ENCODE measurements around the gene NUP93.
"Not testable (repeated sequence)": the region's sequence is repeated elsewhere in the genome, so short reads cannot be mapped to it uniquely, and the experiment has no call there.

DNA sequence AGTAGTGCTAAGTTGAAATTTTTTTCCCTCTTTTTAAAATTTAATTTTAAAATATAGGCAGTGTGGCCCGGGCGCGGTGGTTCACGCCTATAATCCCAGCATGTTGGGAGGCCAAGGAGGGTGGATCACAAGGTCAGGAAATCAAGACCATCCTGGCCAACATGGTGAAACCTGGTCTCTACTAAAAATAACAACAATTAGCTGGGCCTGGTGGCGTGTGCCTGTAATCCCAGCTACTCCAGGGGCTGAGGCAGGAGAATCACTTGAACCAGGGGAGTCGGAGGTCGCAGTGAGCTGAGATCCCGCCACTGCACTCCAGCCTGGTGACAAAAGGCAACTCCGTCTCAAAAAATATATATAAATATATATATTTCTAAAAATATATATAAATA is 77.7 kb downstream of the NUP93 start:
- TF ChIP-seq CTCF (conservative IDR thresholded peaks at IDR 0.05; ENCODE audit: low read depth in 2 of 2); EZH2 (IDR thresholded peaks at IDR 0.05; ENCODE audit: low read depth, unreplicated experiment); REST (IDR thresholded peaks at IDR 0.05; ENCODE audit: unreplicated experiment): not testable (repeated sequence)

All from GM23338 (cell line).